Testis (tissue), 2 donors: Measurements from ENCODE around the gene ADAMTSL5.
"Not testable (repeated sequence)": the region's sequence is repeated elsewhere in the genome, so short reads cannot be mapped to it uniquely, and the experiment has no call there.

Source experiments
- CTCF ChIP-seq, 3 experiments: fragments of 450-650 bp in 2 of 3; fragments of 200-600 bp in 1 of 3; sonication (generic) in 1 of 3; IDR thresholded peaks; one replicate each; pipeline ENCODE4 v1.5.1; 2016 to 2019; ENCODE audit warnings: antibody characterized with exemption in 3 of 3, mild to moderate bottlenecking in 2 of 3, moderate library complexity in 1 of 3
- POLR2A ChIP-seq: fragments of 450-650 bp; IDR thresholded peaks from one replicate; pipeline ENCODE4 v1.6.1; 2017; ENCODE audit warnings: antibody characterized with exemption, mild to moderate bottlenecking, moderate library complexity

DNA sequence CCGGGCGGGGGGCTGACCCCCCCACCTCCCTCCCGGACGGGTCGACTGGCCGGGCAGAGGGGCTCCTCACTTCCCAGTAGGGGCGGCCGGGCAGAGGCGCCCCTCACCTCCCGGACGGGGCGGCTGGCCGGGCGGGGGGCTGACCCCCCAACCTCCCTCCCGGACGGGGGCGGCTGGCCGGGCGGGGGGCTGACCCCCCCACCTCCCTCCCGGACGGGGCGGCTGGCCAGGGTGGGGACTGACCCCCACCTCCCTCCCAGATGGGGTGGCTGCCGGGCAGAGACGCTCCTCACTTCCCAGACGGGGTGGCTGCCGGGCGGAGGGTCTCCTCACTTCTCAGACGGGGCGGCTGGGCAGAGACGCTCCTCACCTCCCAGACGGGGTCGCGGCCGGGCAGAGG, 13.6 kb downstream of the ADAMTSL5 start:
- not testable (repeated sequence) for TF ChIP-seq CTCF (IDR thresholded peaks at IDR 0.05); POLR2A
